Mucosa of descending colon (tissue), 3 donors: Measurements from ENCODE around the gene GLRX3. TPM values are rescaled to one million over a fixed set of nuclear protein-coding genes. Genes with fewer than 3 reads are reported as not detected.
A peak's percentile ranks its signal among the peaks of the same experiment; 100 is the strongest.

Experiments
- ATAC-seq: fragments of 200-7000 bp; cut with Tn5 transposase; one replicate; pipeline ENCODE4 v1.9.1; 2020; ENCODE audit warnings: mild to moderate bottlenecking, moderate library complexity
- DNase-seq, 3 donors: peaks; one replicate each; pipeline ENCODE4 v3.0.0-alpha.2; 2020
- H3K36me3 ChIP-seq: fragments of 200-600 bp; one replicate; pipeline ENCODE4 v1.8.0; 2021; ENCODE audit warnings: low read depth, mild to moderate bottlenecking
- H3K4me1 ChIP-seq: fragments of 200-600 bp; one replicate; pipeline ENCODE4 v1.8.0; 2021; ENCODE audit warnings: low read depth, mild to moderate bottlenecking
- H3K4me3 ChIP-seq: fragments of 200-600 bp; one replicate; pipeline ENCODE4 v1.8.0; 2021; ENCODE audit warnings: mild to moderate bottlenecking
- H3K9me3 ChIP-seq: fragments of 200-600 bp; one replicate; pipeline ENCODE4 v1.8.0; 2021; ENCODE audit warnings: mild to moderate bottlenecking
- intact Hi-C, 2 donors: fragments of 100-400 bp; cut with DNase I in 1 of 2; cut with micrococcal nuclease in 1 of 2; formaldehyde crosslinking; loops; one replicate each; pipeline versions ENCODE4 v1.11.0 to v1.11.1; 2022; cut with DNase I, micrococcal nuclease
- total RNA-seq, 3 donors: library from RNA; stranded (reverse); fragmentation: NEBNext Ultra II Directional in 2 of 3; extraction: Animal tissue kit (Norgen Biotek cat#: 25700) in 2 of 3; gene quantifications; one replicate each; pipeline versions ENCODE4 v1.2.1 to v1.2.4, GENCODE V29; 2021 to 2023
- TF ChIP-seq, protein P1 (sequence below): fragments of 200-600 bp; IDR thresholded peaks from one replicate; pipeline ENCODE4 v1.8.0; 2022; ENCODE audit warnings: antibody characterized with exemption, mild to moderate bottlenecking
- donor health status: DM: no; HTN: no; CAD: no; lungs with moderate emphysema.
- donor health status: DM: no; HTN: no; CAD: no.
- donor health status: DM: no; HTN: yes; CAD: no.

Gene GLRX3
- total RNA-seq, 3 donors from 2014 or later = 44.3 to 58.2 (median 57.2) TPM

DNA sequence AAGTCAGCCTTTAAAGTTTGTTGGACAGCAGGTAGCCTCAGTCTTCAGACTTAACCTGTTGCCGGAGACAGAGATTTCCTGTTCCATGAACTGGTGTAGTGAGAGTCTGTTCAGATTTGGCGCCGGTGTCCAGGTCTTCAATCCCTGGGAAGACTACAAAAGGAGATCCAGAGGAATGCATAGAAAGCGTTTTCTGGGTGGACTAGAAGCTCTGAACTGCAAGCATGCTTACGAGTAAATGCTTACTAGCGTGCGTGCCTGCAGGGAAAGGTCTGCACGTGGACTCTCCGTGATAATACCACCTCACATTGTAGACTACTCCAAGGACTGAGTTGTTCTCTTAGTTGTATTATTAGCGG lies 878 bp downstream of the GLRX3 start:
- H3K4me1 ChIP-seq = peaks cover 25% of the 10 kb centered on the region
- TF ChIP-seq, protein P1, sequence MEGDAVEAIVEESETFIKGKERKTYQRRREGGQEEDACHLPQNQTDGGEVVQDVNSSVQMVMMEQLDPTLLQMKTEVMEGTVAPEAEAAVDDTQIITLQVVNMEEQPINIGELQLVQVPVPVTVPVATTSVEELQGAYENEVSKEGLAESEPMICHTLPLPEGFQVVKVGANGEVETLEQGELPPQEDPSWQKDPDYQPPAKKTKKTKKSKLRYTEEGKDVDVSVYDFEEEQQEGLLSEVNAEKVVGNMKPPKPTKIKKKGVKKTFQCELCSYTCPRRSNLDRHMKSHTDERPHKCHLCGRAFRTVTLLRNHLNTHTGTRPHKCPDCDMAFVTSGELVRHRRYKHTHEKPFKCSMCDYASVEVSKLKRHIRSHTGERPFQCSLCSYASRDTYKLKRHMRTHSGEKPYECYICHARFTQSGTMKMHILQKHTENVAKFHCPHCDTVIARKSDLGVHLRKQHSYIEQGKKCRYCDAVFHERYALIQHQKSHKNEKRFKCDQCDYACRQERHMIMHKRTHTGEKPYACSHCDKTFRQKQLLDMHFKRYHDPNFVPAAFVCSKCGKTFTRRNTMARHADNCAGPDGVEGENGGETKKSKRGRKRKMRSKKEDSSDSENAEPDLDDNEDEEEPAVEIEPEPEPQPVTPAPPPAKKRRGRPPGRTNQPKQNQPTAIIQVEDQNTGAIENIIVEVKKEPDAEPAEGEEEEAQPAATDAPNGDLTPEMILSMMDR = no peak

DNA sequence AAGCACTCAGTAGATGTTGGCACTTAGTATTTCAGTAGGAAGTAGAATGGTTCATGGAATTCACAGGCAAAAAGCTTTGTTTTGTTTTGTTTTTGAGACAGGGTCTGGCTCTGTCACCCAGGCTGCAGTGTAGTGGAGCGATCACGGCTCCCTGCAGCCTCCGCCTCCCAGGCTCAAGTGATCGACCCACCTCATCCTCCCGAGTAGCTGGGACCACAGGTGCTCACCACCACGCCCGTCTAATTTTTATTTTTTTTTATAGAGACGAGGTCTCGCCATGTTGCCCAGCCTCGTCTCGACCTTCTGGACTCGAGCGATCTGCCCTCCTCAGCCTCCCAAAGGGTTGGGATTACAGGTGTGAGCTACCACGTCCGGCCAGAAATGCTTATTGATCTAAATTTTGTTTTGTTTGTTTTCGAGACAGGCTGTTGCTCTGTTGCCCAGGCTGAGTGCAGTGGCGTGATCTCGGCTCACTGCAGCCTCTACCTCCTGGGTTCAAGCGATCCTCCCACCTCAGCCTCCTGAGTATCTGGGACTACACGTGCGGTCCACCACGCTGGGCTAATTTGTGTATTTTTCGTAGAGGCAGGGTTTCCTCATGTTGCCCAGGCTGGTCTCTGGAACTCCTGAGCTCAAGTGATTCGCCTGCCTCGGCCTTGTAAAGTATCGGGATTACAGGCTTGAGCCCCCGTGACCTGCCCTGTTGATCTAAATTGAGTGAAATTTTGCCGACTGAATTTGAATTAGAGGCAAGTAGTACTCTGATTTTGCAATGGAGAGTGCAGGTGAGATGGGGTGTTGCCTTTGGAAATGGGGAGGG lies 1.7 kb downstream of the GLRX3 start:
- H3K4me1 ChIP-seq = peaks cover 25% of the 10 kb centered on the region
- ATAC-seq = no peak
- TF ChIP-seq, protein P1 = no peak

More for the DNA sequence above, 878 bp downstream of the GLRX3 start:
- H3K9me3 ChIP-seq = no peaks in the 10 kb centered on the region
- peak in 1 of 3 donors; percentile 18 for DNase-seq
- ATAC-seq = no peak
- peak overlapping the region; percentile 96 for H3K4me3 ChIP-seq
- no peaks in the 10 kb centered on the region for H3K36me3 ChIP-seq
- intact Hi-C loops = no loop called here

DNA sequence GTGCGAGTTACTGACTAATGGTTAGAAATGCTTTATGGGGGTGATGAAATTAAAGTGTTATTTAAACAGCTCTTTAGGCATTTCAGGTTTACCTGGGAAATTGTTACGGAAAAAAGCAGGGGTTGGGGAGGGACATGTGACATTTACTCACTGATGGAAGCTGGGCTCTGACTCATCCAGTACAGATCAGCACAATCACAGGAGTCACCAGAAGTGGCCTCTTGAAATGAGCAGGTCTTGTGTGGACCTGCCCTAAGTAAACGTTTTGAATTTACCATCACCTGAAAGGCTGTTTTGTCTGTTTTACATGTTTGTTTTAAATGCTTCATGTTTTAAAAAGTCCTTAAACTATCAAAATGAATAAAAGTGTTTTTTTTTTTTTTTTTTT lies 2.3 kb downstream of the GLRX3 start:
- TF ChIP-seq, protein P1 = no peak
- DNase-seq = no peak
- peaks cover 25% of the 10 kb centered on the region for H3K4me1 ChIP-seq
- no peak overlapping the region for H3K4me3 ChIP-seq
- peak; percentile 42 for ATAC-seq
- no peaks in the 10 kb centered on the region for H3K9me3 ChIP-seq
- H3K36me3 ChIP-seq = no peaks in the 10 kb centered on the region
- intact Hi-C loops = no loop called here

More for the DNA sequence above, 1.7 kb downstream of the GLRX3 start:
- intact Hi-C loops = no loop called here
- no peaks in the 10 kb centered on the region for H3K9me3 ChIP-seq
- H3K4me3 ChIP-seq = no peak overlapping the region
- H3K36me3 ChIP-seq = no peaks in the 10 kb centered on the region
- no peak for DNase-seq

DNA sequence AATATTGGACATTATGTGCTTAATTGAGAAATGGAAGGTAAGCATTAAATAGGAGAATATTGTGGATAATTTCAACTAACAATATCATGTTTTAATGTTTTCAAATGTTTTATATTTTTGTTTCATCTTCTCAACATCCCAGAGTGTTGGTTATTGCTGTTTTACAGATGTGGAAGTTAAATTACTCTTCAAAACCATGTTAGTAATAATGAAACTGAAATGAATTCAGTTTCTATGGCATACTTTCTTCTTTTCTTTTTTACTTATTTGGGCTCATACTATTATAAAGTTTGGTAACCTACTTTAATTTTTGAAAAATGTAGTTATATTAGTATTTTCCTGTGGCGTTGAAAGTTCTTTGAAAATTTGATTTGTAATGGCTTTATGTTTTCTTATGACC lies 4.2 kb downstream of the GLRX3 start:
- Histone ChIP-seq H3K36me3 (no peaks in the 10 kb centered on the region), H3K9me3 (no peaks in the 10 kb centered on the region), H3K4me1 (peaks cover 25% of the 10 kb centered on the region), H3K4me3 (no peak overlapping the region)
- ATAC-seq = no peak
- DNase-seq = no peak
- TF ChIP-seq, protein P1 = no peak
- intact Hi-C loops = no loop called here

DNA sequence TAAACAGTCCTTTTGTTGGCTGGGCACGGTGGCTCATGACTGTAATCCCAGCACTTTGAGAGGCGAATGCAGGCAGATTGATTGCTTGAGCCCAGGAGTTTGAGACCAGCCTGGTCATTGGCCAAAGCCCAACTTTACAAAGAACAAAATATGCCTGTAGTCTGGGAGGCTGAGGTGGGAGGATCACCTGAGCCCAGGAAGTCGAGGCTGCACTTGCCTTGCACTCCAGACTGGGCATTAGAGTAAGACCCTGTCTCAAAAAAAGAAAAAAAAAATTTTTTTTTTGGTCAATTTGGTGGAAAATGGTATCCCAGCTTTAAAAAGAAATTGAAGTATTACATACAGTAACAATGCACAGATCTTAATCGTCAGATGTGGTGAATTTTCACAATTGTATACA lies 4.8 kb downstream of the GLRX3 start:
- H3K9me3 ChIP-seq = no peaks in the 10 kb centered on the region
- ATAC-seq (no peak), DNase-seq (no peak)
- peaks cover 25% of the 10 kb centered on the region for H3K4me1 ChIP-seq
- intact Hi-C loops = no loop called here
- TF ChIP-seq, protein P1 = no peak
- no peaks in the 10 kb centered on the region for H3K36me3 ChIP-seq
- no peak overlapping the region for H3K4me3 ChIP-seq
